WI38 (cell line): Measurements from ENCODE around the gene EEF2.

Experiments used
- H3K4me3 ChIP-seq: 2 replicates; pipeline ENCODE4 v1.5.1; 2011; ENCODE audit warnings: low read depth, mild to moderate bottlenecking, control low read depth, low read length
- TF ChIP-seq, protein P1 (sequence below): IDR thresholded peaks from 2 replicates; pipeline ENCODE4 v1.5.1; 2012; ENCODE audit warnings: low read depth, mild to moderate bottlenecking, control low read depth, low read length

The EEF2 gene

DNA sequence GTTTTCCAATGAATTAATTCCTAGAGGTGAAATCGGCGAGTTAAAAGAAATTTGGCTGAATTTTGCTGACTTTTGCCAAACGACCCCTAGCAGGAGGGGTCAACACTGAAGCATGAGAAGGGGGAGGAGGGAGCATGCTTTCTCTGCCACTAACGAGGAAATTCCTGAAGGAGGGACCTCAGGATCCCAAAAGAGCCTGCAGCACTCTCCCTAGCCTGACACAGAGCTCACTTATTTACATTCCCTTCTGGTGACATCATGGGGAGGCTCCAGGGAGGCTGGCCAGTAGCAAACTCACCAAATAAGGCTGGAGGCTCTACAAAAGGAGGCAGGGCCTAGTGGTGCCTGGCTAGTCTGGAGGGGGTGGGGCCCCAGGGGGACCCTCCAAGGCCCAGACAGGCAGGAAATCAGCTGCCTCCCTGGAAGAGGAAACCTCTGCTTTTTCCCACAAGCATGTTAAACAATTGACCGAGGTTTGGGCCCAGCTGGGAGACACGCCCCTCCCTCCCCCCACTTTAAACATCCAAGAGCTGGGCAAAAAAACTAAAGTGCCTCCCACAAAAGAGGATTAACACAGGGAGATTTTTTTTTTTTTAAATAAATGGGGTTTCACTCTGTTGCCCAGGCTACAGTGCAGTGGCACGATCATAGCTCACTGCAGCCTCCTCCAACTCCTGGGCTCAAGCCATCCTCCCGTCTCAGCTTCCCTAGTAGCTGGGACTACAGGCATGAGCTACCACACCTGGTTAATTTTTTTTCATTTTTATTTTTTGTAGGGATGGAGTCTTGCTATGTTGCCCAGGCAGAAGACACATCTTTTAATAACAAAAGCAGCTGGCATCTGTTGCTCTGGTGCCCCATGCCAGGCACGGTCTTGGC is 16.5 kb downstream of the EEF2 start:
- peak overlapping the region; percentile 92 for H3K4me3 ChIP-seq
- TF ChIP-seq, protein P1, sequence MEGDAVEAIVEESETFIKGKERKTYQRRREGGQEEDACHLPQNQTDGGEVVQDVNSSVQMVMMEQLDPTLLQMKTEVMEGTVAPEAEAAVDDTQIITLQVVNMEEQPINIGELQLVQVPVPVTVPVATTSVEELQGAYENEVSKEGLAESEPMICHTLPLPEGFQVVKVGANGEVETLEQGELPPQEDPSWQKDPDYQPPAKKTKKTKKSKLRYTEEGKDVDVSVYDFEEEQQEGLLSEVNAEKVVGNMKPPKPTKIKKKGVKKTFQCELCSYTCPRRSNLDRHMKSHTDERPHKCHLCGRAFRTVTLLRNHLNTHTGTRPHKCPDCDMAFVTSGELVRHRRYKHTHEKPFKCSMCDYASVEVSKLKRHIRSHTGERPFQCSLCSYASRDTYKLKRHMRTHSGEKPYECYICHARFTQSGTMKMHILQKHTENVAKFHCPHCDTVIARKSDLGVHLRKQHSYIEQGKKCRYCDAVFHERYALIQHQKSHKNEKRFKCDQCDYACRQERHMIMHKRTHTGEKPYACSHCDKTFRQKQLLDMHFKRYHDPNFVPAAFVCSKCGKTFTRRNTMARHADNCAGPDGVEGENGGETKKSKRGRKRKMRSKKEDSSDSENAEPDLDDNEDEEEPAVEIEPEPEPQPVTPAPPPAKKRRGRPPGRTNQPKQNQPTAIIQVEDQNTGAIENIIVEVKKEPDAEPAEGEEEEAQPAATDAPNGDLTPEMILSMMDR, result no peak

- peak overlapping the region; percentile 14 for H3K4me3 ChIP-seq
Measured at GRCh38 chr19:3967983-3968382, 17.3 kb downstream of the EEF2 start.

- H3K4me3 ChIP-seq, result no peak overlapping the region
- TF ChIP-seq, protein P1, result no peak
Measured at GRCh38 chr19:3966051-3967017, 18.9 kb downstream of the EEF2 start.

DNA sequence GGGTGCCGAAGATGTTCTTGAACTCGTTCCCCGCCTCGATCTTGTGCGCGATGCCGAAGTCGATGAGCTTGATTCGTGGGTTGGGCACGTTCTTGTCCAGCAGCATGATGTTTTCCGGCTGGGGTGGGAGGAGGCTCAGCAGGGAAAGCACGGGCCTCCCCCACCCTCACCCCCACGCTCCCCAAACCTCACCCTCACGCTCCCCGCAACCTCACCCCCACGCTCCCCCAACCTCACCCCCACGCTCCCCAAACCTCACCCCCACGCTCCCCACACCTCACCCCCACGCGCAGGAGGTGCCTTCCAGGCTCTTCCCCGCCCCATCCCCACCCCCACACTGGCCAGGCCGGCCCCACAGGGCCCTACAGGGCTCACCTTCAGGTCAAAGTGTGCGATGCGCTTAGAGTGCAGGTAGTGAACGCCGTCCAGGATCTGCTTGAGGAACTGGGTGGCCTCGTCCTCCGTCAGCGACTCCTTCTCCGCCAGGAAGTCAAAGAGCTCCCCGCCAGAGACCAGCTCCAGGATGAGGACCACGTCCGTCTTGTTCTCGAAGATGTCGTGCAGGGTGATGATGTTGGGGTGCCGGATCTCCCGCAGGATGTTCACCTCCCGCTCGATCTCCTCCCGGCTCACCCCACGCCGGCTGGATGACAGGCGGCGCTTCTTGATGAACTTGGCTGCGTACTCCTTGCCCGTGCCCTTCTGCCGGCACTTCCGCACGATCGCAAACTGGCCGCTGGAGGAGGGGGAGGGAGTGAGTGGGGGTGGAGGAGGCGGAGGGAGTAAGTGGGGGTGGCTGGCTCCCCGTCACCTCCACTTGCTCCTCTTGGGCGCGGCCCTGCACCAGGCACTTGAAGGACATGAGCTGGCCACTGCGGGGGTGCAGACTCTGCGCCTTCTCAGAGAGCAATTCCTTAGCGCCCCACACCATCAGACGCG is 20.7 kb downstream of the EEF2 start:
- H3K4me3 ChIP-seq, result no peak overlapping the region
- TF ChIP-seq, protein P1, result no peak

DNA sequence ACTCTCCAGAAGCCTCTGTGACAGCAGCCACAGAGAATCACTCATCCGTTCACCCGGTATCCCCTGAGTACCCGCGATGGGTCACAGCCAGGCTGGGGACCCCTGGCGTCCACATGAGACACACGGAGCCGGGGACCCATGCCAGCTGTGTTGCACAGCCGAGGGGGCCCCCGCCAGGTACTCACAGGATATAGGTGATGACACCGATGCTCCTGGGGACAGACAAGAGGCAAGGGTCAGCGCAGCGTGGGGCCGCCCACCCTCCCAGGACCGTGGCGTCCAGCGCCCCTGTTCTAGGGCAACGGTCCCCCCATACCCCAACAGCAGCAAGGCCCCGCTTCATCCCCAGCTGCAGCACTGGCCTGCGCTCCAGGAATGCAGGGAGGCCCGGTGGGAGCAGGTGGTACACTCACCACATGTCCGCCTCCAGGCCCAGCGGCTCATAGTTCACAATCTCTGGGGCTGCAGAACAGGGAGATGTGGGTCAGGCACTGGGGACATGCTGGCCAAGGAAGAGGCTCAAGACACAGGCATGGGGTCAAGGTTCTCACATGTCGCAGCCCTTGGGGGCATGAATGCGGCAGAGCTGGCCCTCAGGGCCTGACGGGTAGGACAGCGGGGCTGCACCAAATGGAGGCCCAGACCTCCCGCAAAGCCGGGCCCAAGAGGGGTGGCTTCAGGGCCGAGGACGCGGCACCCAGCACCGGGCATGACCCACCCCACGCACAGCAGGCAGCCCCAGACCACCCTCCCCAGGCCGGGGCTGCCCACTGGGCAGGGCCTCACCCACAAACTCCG is 21.6 kb downstream of the EEF2 start:
- TF ChIP-seq, protein P1, result no peak
- H3K4me3 ChIP-seq, result no peak overlapping the region

GRCh38 chr19:3961007-3961406 is 24.3 kb downstream of the EEF2 start:
- TF ChIP-seq, protein P1, result no peak
- no peak overlapping the region for H3K4me3 ChIP-seq

DNA sequence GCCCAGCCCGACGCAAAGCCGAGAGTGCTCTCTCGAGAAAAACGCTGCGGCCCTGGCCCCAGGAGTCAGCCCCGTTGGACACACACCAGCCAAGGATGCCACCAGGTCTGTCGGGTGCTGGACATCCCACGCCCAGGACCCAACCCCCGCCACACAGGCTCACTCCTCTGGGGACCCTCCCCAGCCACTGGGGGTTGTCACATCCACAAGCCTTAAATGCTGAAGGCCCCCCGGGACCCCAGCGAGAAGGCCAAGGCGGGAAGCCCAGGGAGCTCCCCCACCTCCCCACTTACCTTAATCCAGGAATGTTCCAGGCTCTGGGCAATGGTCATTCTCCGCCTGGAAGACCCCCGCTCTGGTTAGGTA is 25.5 kb downstream of the EEF2 start:
- TF ChIP-seq, protein P1, result no peak
- H3K4me3 ChIP-seq, result no peak overlapping the region
